Measurements from ENCODE around the gene FAM120B. TPM values are rescaled to one million over a fixed set of nuclear protein-coding genes. Genes with fewer than 3 reads are reported as not detected.
A peak's percentile ranks its signal among the peaks of the same experiment; 100 is the strongest.

The FAM120B gene
- total RNA-seq (10 to 100 TPM; 40.6 to 62.2 TPM), polyA plus RNA-seq (ENCODE audit: insufficient read depth, low read depth, low replicate concordance) (33.8 TPM)
- long read RNA-seq, donor 1, full-length matches to known transcripts: 2 of 17 reads
- long read RNA-seq, donor 1, partial matches to known transcripts: 15 of 17 reads
- long read RNA-seq, donor 1, other reads (novel, unspliced or antisense): 0 of 17 reads
- long read RNA-seq, donor 2, full-length matches to known transcripts: 3 of 18 reads
- long read RNA-seq, donor 2, partial matches to known transcripts: 15 of 18 reads
- long read RNA-seq, donor 2, other reads (novel, unspliced or antisense): 0 of 18 reads

DNA sequence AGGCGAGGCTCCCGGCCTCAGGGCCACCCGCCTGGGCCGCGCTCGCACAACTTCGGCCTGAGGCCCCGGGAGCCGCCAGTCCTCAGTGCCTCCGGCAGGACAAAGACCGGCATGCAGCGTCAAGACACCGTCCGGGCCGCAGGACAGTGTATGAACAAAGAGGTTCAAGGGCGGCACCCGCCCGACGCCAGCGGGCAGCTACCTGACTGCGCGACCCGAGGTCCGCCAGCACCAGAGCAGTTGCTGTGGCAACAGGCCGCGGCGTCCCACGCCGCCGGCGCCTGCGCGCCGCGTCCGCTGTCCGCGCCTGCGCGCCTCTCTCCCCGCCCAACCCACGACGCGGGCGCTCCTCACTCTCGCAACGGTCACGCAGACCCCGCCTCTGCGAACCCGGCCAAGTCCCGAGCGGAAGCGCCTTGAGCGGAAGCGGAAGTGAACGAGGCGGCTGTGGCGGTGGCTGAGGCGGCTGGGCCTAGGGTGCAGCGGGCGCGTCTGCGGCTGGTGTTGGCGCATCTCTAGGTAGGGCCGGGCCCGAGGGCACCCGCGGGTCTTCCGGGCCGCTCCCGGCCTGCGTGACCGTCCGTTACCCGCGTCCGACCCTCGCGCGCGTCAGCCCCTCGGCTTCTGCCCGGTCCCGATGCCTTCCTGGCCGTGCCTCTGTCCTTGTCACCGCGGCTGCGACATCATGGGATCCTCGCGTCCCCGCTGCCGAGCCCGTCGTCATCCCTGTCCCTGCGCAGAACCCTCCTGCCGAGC is at the start of gene FAM120B:
FAM120B (plus strand) TSS at position 435 of the 756 bp plus-strand sequence. CDS start 10,633 bp downstream, outside the sequence.
- TF ChIP-seq, protein P1, sequence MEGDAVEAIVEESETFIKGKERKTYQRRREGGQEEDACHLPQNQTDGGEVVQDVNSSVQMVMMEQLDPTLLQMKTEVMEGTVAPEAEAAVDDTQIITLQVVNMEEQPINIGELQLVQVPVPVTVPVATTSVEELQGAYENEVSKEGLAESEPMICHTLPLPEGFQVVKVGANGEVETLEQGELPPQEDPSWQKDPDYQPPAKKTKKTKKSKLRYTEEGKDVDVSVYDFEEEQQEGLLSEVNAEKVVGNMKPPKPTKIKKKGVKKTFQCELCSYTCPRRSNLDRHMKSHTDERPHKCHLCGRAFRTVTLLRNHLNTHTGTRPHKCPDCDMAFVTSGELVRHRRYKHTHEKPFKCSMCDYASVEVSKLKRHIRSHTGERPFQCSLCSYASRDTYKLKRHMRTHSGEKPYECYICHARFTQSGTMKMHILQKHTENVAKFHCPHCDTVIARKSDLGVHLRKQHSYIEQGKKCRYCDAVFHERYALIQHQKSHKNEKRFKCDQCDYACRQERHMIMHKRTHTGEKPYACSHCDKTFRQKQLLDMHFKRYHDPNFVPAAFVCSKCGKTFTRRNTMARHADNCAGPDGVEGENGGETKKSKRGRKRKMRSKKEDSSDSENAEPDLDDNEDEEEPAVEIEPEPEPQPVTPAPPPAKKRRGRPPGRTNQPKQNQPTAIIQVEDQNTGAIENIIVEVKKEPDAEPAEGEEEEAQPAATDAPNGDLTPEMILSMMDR (IDR thresholded peaks at IDR 0.05): peak in 1 of 3 experiments; percentile 0
- TF ChIP-seq POLR2A (IDR thresholded peaks at IDR 0.05): peak; percentile 39
- Histone ChIP-seq H3K9me3 (no peaks in the 10 kb centered on the region), H3K36me3 (ENCODE audit: low read depth, missing control alignments) (no peaks in the 10 kb centered on the region), H3K4me1 (peaks cover 15% of the 10 kb centered on the region), H3K4me3 (peak within 1 kb of the TSS; percentile 92 to 100), H3K27ac (peak within 1 kb of the TSS; percentile 87 to 89), H3K27me3 (no peaks in the 10 kb centered on the region)
- intact Hi-C loops (cut with DNase I; ENCODE audit: low total_unique reads): no loop called here
- peak; percentile 98 for DNase-seq
- WGBS, 2 donors: 0% methylated on average over 5 to 91 of the region's 97 CpGs

- WGBS, 2 donors: 94 to 95% methylated on average over 2 to 4 of the region's 4 CpGs
- intact Hi-C loops (cut with DNase I; ENCODE audit: low total_unique reads): no loop called here
- DNase-seq: no peak
- H3K4me1 ChIP-seq: no peaks in the 10 kb centered on the region
- no peaks in the 10 kb centered on the region for H3K9me3 ChIP-seq
- H3K27ac ChIP-seq: no peak overlapping the region
- H3K27me3 ChIP-seq: no peaks in the 10 kb centered on the region
- H3K4me3 ChIP-seq: no peak overlapping the region
- no peak for TF ChIP-seq POLR2A (IDR thresholded peaks at IDR 0.05)
- TF ChIP-seq, protein P1 (IDR thresholded peaks at IDR 0.05): no peak
- H3K36me3 ChIP-seq (ENCODE audit: low read depth, missing control alignments): no peaks in the 10 kb centered on the region
Measured at GRCh38 chr6:170257376-170257775, 49.2 kb upstream of the FAM120B start.

DNA sequence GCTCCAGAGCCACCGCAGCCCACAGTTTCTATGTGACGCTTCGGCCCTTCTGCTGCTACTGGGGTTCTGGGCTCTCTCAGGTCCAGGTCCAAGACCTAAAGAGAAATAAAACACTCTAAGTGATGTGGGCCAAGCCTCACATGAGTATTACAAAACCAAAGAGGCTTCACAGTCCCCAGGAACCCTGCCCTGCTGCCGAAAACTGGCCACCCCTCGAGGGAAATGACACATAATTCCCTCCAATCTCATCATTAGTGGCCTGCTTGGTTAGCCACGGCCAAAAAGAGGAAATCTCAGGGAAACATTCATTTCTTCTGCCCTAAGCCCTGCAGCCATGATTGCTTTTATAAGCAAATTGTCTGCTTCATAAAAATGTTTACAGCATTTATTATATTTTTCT is 48.2 kb upstream of the FAM120B start:
- no peaks in the 10 kb centered on the region for H3K4me1 ChIP-seq
- H3K4me3 ChIP-seq: no peak overlapping the region
- H3K27ac ChIP-seq: no peak overlapping the region
- TF ChIP-seq POLR2A (IDR thresholded peaks at IDR 0.05): no peak
- TF ChIP-seq, protein P1 (IDR thresholded peaks at IDR 0.05): no peak
- WGBS, 2 donors: 89 to 94% methylated on average over 6 of the region's 6 CpGs
- no peaks in the 10 kb centered on the region for H3K27me3 ChIP-seq
- intact Hi-C loops (cut with DNase I; ENCODE audit: low total_unique reads): no loop called here
- no peak for DNase-seq
- H3K9me3 ChIP-seq: no peaks in the 10 kb centered on the region
- H3K36me3 ChIP-seq (ENCODE audit: low read depth, missing control alignments): no peaks in the 10 kb centered on the region

- DNase-seq: no peak
- Histone ChIP-seq H3K27me3 (no peaks in the 10 kb centered on the region), H3K36me3 (ENCODE audit: low read depth, missing control alignments) (no peaks in the 10 kb centered on the region), H3K9me3 (no peaks in the 10 kb centered on the region), H3K27ac (no peak overlapping the region), H3K4me1 (no peaks in the 10 kb centered on the region), H3K4me3 (no peak overlapping the region)
- 90 to 96% methylated on average over 5 of the region's 5 CpGs for WGBS, 2 donors
- TF ChIP-seq, protein P1 (IDR thresholded peaks at IDR 0.05): no peak
- no peak for TF ChIP-seq POLR2A (IDR thresholded peaks at IDR 0.05)
- intact Hi-C loops (cut with DNase I; ENCODE audit: low total_unique reads): no loop called here
Measured at GRCh38 chr6:170259278-170259677, 47.3 kb upstream of the FAM120B start.
